Stimulated activated CD4-positive, alpha-beta T cell treated with anti-CD3 and anti-CD28 coated beads, Interleukin-12 subunit alpha, Interleukin-12 subunit beta, amount 100 ng/mL, for 4 hours (primary cell): ENCODE results near the gene GNB1L.

Experiments
- DNase-seq: peaks from one replicate; pipeline ENCODE4 v3.0.0-alpha.2; 2020

The GNB1L gene

GRCh38 chr22:19859861-19860510, 5.3 kb upstream of the GNB1L start:
- no peak for DNase-seq

GRCh38 chr22:19857382-19857781, 2.7 kb upstream of the GNB1L start:
- no peak for DNase-seq

- peak; percentile 58 for DNase-seq
These were observed 1.1 kb upstream of the GNB1L start for GRCh38 chr22:19855504-19856409.

GRCh38 chr22:19853879-19854777, 546 bp downstream of the GNB1L start:
- DNase-seq, result no peak

- no peak for DNase-seq
These were observed 1.4 kb downstream of the GNB1L start for GRCh38 chr22:19853058-19853878.

GRCh38 chr22:19852177-19852781, 2.4 kb downstream of the GNB1L start:
- no peak for DNase-seq

GRCh38 chr22:19851291-19852176, 3.1 kb downstream of the GNB1L start:
- DNase-seq, result no peak

- no peak for DNase-seq
These were observed 3.9 kb downstream of the GNB1L start for GRCh38 chr22:19850763-19851109.

- no peak for DNase-seq
These were observed 4.6 kb downstream of the GNB1L start for GRCh38 chr22:19849835-19850762.

GRCh38 chr22:19848298-19849224, 6.1 kb downstream of the GNB1L start:
- DNase-seq, result no peak

- DNase-seq, result no peak
These were observed 7.4 kb downstream of the GNB1L start for GRCh38 chr22:19847345-19847632.

- DNase-seq, result no peak
These were observed 7.9 kb downstream of the GNB1L start for GRCh38 chr22:19846620-19847344.

GRCh38 chr22:19845054-19845722, 9.5 kb downstream of the GNB1L start:
- no peak for DNase-seq

- DNase-seq, result no peak
These were observed 10.2 kb downstream of the GNB1L start for GRCh38 chr22:19844377-19845053.

- DNase-seq, result no peak
These were observed 10.8 kb downstream of the GNB1L start for GRCh38 chr22:19843857-19844376.

- no peak for DNase-seq
These were observed 11.4 kb downstream of the GNB1L start for GRCh38 chr22:19843107-19843856.
